Loucy (cell line): ENCODE measurements around the gene PAN3.

Experiments
- CTCF ChIP-seq: fragments of 200-600 bp; sonication (generic); conservative IDR thresholded peaks from 2 replicates; pipeline ENCODE4 v1.5.1; 2014; ENCODE audit warnings: mild to moderate bottlenecking, antibody characterized with exemption, low read length
- EZH2phosphoT487 ChIP-seq: fragments of 200-600 bp; IDR thresholded peaks from 2 replicates; pipeline ENCODE4 v1.6.1; 2018; ENCODE audit warnings: antibody characterized with exemption, mild to moderate bottlenecking, moderate library complexity, borderline replicate concordance

- no peak for TF ChIP-seq CTCF
- TF ChIP-seq EZH2phosphoT487, result no peak
Measured at GRCh38 chr13:28106976-28107375, 31.4 kb upstream of the PAN3 start.
